Epithelial cell of proximal tubule (primary cell): ENCODE results near the gene KANSL1. TPM values are rescaled to one million over a fixed set of nuclear protein-coding genes. Genes with fewer than 3 reads are reported as not detected.

Experiments used
- DNase-seq: peaks from one replicate; pipeline ENCODE4 v3.0.0-alpha.2; 2011; ENCODE audit warnings: low read depth
- H3K4me3 ChIP-seq: 2 replicates; pipeline ENCODE4 v1.5.1; 2011; ENCODE audit warnings: low read depth, mild to moderate bottlenecking, low read length
- total RNA-seq: library from RNA; depleted of rRNA; stranded (reverse); fragments of >200 nt; gene quantifications from 2 replicates; pipeline ENCODE4 v1.2.3, GENCODE V29; 2015
- TF ChIP-seq, protein P1 (sequence below): conservative IDR thresholded peaks from 2 replicates; pipeline ENCODE4 v1.5.1; 2012; ENCODE audit warnings: low read depth, mild to moderate bottlenecking, low read length

Gene KANSL1
- total RNA-seq, 1 donor from 2014 or later = 33.2 TPM

DNA sequence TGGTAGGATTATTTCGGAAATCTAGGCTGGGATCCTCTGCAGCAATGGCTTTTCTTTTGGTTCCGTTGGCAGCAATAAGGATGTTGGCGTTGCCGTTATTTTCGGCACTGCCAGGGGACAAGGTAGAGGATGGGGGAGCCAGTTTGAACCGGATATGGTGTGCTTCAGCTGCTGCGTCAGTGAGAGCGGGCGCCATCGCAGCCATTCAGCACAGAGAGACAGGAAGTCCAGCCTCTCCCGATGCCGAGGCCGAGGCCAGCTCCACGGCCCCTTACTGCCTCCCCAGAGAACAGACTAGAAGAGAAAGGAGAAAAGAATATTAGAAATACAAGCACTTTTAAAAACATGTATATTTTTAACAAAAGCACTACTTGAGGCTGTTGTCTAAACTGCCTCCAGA is 21.3 kb downstream of the KANSL1 start:
- H3K4me3 ChIP-seq = no peak overlapping the region
- TF ChIP-seq, protein P1, sequence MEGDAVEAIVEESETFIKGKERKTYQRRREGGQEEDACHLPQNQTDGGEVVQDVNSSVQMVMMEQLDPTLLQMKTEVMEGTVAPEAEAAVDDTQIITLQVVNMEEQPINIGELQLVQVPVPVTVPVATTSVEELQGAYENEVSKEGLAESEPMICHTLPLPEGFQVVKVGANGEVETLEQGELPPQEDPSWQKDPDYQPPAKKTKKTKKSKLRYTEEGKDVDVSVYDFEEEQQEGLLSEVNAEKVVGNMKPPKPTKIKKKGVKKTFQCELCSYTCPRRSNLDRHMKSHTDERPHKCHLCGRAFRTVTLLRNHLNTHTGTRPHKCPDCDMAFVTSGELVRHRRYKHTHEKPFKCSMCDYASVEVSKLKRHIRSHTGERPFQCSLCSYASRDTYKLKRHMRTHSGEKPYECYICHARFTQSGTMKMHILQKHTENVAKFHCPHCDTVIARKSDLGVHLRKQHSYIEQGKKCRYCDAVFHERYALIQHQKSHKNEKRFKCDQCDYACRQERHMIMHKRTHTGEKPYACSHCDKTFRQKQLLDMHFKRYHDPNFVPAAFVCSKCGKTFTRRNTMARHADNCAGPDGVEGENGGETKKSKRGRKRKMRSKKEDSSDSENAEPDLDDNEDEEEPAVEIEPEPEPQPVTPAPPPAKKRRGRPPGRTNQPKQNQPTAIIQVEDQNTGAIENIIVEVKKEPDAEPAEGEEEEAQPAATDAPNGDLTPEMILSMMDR = no peak
- no peak for DNase-seq

DNA sequence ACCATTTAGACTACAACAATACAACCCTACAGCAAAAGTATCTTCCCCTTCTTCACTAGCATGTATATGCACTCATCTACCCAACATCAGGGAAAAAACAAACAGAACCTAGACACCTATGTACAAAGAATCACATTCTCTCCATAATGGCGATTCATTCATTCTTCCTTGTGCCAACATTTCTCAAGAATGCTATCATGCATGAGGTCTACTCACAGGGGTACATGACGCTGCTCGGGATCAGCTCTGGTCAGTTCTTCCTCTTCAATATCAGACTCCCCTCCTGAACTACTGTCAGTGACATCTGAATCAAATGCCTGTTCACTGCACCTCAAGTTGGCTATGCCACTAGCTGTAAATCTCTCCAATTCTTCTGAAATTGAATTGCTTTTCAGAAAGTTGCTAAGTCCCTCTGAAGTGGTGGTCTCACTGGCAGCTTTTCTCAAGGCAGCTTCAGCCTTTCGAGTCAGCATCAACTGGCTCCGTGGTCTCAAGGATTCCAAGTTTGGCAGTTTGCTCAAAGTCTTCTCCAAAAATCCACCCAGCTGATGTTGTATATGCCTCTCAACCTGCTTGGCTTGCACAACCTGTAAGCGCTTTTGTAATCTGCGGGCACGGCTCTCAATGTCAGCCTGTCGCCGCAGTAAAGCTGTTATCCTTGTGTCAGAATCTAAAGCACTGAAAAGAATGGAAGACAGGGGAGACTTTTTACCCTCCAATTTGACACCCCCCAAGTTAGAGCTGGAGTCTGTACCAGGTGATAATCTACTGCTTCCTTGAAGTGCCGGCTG is 22.4 kb downstream of the KANSL1 start:
- TF ChIP-seq, protein P1 = no peak
- no peak overlapping the region for H3K4me3 ChIP-seq

DNA sequence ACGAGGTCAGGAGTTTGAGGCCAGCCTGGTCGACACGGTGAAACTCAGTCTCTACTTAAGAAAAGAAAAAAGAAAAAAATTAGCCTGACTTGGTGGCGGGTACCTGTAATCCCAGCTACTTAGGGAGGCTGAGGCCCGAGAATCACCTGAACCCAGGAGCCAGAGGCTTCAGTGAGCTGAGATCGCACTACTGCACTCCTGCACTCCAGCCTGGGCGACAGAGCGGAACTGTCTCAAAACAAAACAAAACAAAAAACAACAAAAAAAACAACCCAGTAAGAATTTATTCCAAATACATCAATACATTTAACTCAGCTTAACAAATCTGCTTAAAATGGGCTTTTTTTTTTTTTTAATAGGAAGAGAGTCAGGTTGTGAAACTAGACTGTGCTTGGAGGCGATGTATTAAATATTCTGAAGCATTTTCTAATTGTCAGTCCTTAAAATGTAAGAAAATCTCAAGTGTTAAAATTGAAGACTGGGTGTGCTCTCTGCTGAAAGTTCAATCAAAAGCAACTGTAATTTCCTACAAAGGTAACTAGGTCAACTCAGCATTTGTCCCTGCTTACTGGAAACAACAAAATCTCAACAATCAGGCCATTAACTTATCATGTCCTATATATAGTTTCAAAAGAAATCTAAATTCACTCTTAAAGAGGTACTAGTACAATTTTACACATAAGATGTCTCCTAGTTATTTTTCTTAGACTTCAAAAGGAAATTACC is 23.2 kb downstream of the KANSL1 start:
- TF ChIP-seq, protein P1 = no peak
- no peak for DNase-seq
- no peak overlapping the region for H3K4me3 ChIP-seq

More for the DNA sequence above, 22.4 kb downstream of the KANSL1 start:
- no peak for DNase-seq

DNA sequence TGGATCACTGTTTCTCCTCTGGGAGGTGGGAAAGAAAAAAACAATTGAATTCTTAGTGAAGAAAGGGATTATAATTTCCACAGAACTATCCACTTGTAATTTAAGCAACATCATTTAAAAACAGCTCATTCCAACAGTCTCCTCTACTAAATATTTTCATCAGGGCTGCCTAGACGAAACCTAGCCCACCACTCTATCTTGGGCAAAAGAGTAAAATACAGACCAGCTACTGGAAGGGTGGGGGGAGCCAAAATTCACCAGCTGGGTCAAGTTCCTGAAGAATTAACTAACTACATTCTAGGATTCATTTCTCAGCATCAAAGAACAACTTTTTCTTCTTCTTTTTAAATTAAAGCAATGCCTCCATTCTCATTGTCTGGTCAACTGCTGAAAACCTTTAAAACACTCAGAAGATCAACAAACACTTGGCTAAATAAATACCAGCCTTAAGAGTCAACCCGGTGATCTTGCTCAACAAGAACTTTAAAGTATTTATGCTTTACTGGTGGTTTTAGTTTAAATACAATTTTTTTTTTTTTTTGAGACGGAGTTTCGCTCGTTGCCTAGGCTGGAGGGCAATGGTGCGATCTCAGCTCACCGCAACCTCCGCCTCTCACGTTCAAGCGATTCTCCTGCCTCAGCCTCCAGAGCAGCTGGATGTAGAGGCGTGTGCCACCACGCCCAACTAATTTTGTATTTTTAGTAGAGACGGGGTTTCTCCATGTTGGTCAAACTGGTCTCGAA is 25.2 kb downstream of the KANSL1 start:
- TF ChIP-seq, protein P1 = no peak
- no peak for DNase-seq
- no peak overlapping the region for H3K4me3 ChIP-seq

DNA sequence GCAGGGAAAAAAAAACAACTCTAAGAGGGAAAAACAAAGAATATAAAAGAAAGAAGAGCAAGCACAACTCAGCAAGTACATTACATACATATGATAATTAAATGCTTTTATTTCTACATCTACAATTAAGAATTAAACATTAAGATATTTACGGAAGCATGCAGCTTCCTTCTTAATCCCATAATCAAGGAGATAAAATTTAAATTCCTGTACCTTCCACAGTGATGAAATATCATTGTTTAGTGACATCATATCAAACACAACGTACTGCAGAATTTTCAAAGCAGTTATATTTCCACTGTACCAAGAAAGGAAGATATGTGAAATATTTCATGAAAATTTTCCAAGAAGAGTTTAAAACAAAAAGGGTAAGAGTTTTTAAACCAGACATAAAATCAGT is 26.0 kb downstream of the KANSL1 start:
- no peak overlapping the region for H3K4me3 ChIP-seq
- TF ChIP-seq, protein P1 = no peak
- DNase-seq = no peak

DNA sequence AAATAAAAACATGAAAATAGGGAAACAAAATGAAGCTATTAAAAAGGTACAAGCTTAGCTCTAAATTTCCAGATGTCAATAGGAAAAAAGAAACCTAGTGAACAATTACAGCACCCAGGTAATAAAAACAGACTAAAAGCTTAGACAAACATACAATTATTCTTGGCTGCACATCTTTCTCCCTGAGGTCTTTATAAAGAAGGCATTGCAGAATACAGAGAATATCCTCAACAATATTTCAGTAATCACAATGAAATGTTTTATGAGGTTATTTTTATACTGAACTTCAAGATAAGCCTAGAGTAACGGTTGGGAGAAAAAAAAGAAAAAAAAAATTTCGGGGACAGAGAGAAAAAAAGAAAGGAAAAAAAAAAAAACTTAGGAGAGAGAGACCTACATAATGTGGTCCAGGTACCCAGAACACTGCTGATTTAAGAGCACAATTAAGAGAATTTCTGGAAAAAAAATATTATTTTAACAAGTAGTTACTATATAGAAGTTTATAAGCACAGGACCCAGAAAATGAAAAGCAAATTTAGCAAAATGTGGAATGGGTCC is 26.5 kb downstream of the KANSL1 start:
- no peak for DNase-seq
- H3K4me3 ChIP-seq = no peak overlapping the region
- TF ChIP-seq, protein P1 = no peak
